GM19452 (cell line): ENCODE data around the gene CRIP2.

Experiments used
- ATAC-seq: cut with Tn5 transposase; IDR thresholded peaks from one replicate; pipeline ENCODE4 v1.9.1; 2021; ENCODE audit not compliant: unreplicated experiment

CRIP2 gene

GRCh38 chr14:105474483-105475268 lies at the start of gene CRIP2:
CRIP2 (plus strand) TSS chr14:105474821; CDS start chr14:105474863, 42 bp downstream.
- ATAC-seq, result no peak

GRCh38 chr14:105424861-105425260 lies 49.8 kb upstream of the CRIP2 start:
- no peak for ATAC-seq

GRCh38 chr14:105425823-105426247 lies 48.8 kb upstream of the CRIP2 start:
- ATAC-seq, result no peak

GRCh38 chr14:105426416-105427130 lies 48.0 kb upstream of the CRIP2 start:
- ATAC-seq, result no peak

- ATAC-seq, result no peak
Observed at GRCh38 chr14:105427412-105427811, 47.2 kb upstream of the CRIP2 start.

GRCh38 chr14:105427936-105428485 lies 46.6 kb upstream of the CRIP2 start:
- no peak for ATAC-seq

- no peak for ATAC-seq
Observed at GRCh38 chr14:105430042-105430441, 44.6 kb upstream of the CRIP2 start.

- ATAC-seq, result no peak
Observed at GRCh38 chr14:105430565-105430964, 44.1 kb upstream of the CRIP2 start.

GRCh38 chr14:105431256-105431655 lies 43.4 kb upstream of the CRIP2 start:
- no peak for ATAC-seq

- ATAC-seq, result no peak
Observed at GRCh38 chr14:105432657-105433056, 42.0 kb upstream of the CRIP2 start.

- ATAC-seq, result no peak
Observed at GRCh38 chr14:105433161-105433605, 41.4 kb upstream of the CRIP2 start.

GRCh38 chr14:105436402-105436801 lies 38.2 kb upstream of the CRIP2 start:
- ATAC-seq, result no peak

- ATAC-seq, result no peak
Observed at GRCh38 chr14:105436891-105437722, 37.5 kb upstream of the CRIP2 start.

GRCh38 chr14:105437723-105438500 lies 36.7 kb upstream of the CRIP2 start:
- ATAC-seq, result no peak

- ATAC-seq, result no peak
Observed at GRCh38 chr14:105439179-105439578, 35.4 kb upstream of the CRIP2 start.

- ATAC-seq, result no peak
Observed at GRCh38 chr14:105439710-105440553, 34.7 kb upstream of the CRIP2 start.

- ATAC-seq, result no peak
Observed at GRCh38 chr14:105440554-105440900, 34.1 kb upstream of the CRIP2 start.

GRCh38 chr14:105440992-105441391 lies 33.6 kb upstream of the CRIP2 start:
- no peak for ATAC-seq

GRCh38 chr14:105442125-105442524 lies 32.5 kb upstream of the CRIP2 start:
- ATAC-seq, result no peak
